ENCODE measurements around the gene RPL28. TPM values are rescaled to one million over a fixed set of nuclear protein-coding genes. Genes with fewer than 3 reads are reported as not detected.
A peak's percentile ranks its signal among the peaks of the same experiment; 100 is the strongest.

The RPL28 gene
- total RNA-seq, 1 donor from 2014 or later: 1,790 TPM

DNA sequence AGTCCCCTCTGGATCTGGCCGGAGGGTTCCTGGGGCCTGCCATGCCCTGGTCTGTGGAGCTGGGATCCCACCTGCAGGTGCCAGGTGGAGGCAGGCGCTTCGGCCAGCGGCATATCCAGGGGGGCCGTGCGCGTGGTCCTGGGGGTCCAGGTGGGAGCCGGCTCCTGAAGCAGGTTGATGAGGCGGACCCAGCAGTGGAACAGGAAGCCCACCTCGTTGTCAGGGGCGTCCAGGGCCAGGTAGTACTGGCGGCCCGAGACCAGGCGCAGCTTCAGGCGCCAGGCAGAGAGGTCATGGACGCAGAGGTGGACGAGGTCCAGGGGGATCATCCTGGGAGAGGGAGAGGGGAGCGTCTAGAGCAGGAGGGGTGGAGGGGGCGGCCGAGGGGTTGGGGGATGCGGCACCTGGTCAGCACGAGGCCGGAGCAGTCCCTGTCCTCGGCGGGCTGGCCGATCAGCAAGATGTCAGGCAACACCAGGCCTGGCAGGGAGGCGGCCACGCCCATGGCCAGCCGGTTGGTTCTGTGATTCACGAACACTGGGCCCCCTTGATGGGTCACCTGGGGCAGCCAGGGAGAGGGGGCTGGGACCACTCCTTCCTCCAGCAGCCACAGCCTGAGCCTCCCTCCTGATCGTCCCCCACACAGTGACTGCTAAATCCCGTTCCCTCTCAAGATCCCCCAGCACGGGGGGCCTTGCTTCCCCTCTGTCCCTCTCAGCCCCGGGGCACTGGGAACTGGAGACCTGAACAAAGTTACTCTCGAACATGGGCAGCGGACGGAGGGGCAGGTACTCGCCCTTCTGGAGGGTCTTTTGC, 23.4 kb upstream of the RPL28 start:
- no peak overlapping the region for H3K4me3 Mint-ChIP-seq
- peaks cover 2% of the 10 kb centered on the region for H3K36me3 Mint-ChIP-seq
- peaks cover 3% of the 10 kb centered on the region for H3K4me1 Mint-ChIP-seq
- H3K9me3 Mint-ChIP-seq: no peaks in the 10 kb centered on the region
- no peak for DNase-seq (ENCODE audit: low spot score in 2 of 2, unreplicated experiment in 2 of 2)
- TF ChIP-seq, protein P1, sequence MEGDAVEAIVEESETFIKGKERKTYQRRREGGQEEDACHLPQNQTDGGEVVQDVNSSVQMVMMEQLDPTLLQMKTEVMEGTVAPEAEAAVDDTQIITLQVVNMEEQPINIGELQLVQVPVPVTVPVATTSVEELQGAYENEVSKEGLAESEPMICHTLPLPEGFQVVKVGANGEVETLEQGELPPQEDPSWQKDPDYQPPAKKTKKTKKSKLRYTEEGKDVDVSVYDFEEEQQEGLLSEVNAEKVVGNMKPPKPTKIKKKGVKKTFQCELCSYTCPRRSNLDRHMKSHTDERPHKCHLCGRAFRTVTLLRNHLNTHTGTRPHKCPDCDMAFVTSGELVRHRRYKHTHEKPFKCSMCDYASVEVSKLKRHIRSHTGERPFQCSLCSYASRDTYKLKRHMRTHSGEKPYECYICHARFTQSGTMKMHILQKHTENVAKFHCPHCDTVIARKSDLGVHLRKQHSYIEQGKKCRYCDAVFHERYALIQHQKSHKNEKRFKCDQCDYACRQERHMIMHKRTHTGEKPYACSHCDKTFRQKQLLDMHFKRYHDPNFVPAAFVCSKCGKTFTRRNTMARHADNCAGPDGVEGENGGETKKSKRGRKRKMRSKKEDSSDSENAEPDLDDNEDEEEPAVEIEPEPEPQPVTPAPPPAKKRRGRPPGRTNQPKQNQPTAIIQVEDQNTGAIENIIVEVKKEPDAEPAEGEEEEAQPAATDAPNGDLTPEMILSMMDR (IDR thresholded peaks at IDR 0.05; ENCODE audit: unreplicated experiment): no peak
- H3K27me3 Mint-ChIP-seq (ENCODE audit: low read depth): peaks cover 10% of the 10 kb centered on the region
- no peak overlapping the region for H3K27ac Mint-ChIP-seq

DNA sequence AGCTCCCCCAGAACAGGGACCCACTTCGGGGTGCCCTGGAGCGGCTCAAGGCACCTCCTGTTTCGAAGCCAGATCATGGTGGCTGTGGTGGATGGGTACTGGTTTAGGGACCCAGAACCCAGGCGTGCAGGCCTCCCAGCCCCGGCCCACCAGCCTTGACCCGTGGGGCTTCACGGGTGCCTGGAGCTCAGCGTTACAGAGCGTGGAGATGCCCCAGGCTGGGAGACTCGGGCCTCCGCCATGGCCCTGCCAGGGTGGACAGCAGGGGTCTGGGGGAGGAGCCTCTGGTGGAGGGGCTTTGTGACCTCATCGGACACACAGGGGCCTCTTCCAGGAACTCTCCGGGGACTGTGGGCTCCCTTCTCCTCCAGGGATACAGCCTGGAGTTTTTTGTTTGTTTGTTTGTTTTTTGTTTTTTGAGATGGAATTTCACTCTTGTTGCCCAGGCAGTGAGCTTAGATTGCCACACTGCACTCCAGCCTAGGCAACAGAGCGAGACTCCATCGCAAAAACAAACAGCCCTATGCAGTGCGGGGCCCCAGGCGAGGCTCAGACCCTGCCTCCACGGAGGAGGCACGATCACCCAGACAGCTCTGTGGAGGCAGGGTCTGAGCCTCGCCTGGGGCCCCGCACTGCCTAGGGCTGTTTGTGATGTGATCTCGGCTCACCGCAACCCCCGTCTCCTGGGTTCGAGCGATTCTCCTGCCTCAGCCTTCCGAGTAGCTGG, 22.6 kb upstream of the RPL28 start, which contains the start of gene GARIN5B:
TSS of gene GARIN5B (minus strand) at position 271 of the 727 bp plus-strand sequence. CDS start at position 77, 194 bp downstream.
- H3K36me3 Mint-ChIP-seq: peaks cover 2% of the 10 kb centered on the region
- peak within 1 kb of the TSS; percentile 4 for H3K27ac Mint-ChIP-seq
- peaks cover 6% of the 10 kb centered on the region for H3K27me3 Mint-ChIP-seq (ENCODE audit: low read depth)
- H3K9me3 Mint-ChIP-seq: no peaks in the 10 kb centered on the region
- no peak for DNase-seq (ENCODE audit: low spot score in 2 of 2, unreplicated experiment in 2 of 2)
- no peak within 1 kb of the TSS for H3K4me3 Mint-ChIP-seq
- TF ChIP-seq, protein P1 (IDR thresholded peaks at IDR 0.05; ENCODE audit: unreplicated experiment): no peak
- H3K4me1 Mint-ChIP-seq: peaks cover 3% of the 10 kb centered on the region

DNA sequence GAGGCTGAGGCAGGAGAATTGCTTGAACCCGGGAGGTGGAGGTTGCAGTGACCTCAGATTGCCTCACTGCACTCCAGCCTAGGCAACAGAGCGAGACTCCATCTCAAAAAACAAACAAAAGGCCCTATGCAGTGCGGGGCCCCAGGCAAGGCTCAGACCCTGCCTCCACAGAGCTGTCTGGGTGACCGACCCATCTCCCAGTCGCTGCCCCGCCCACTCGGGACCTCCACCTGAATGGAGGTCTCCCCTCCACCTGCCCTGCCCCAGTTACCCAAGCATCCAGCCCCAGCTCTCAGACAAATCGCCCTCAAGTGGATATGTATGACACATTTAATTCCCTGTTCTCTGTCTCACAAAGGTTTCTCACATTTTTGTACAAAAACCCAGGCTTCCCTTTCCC, 20.5 kb upstream of the RPL28 start:
- Mint-ChIP-seq H3K4me3 (no peak overlapping the region), H3K9me3 (no peaks in the 10 kb centered on the region), H3K36me3 (peaks cover 2% of the 10 kb centered on the region), H3K27me3 (ENCODE audit: low read depth) (peaks cover 12% of the 10 kb centered on the region), H3K27ac (no peak overlapping the region), H3K4me1 (peaks cover 8% of the 10 kb centered on the region)
- no peak for DNase-seq (ENCODE audit: low spot score in 2 of 2, unreplicated experiment in 2 of 2)
- TF ChIP-seq, protein P1 (IDR thresholded peaks at IDR 0.05; ENCODE audit: unreplicated experiment): no peak

DNA sequence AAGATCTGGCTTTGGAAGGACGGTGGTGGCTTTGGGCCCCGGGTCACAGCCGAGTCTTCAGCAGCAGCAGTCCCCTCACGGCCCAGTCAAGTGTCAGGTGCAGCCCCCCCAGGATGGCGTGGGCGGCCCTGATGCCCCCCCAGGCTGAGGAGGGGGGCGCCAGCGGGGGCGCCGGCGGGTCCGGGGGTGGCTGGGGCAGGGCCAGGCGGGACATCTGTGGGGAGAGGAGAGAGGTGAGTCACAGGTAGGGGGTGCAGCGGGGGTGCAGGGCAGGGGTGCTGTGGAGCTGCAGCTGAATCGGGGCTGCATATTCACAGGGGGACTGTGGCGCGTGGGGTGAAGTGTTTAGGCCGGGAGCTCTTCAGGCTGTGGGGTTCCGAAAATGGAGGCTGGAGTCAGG, 19.8 kb upstream of the RPL28 start:
- TF ChIP-seq, protein P1 (IDR thresholded peaks at IDR 0.05; ENCODE audit: unreplicated experiment): no peak
- Mint-ChIP-seq H3K4me1 (peaks cover 15% of the 10 kb centered on the region), H3K9me3 (no peaks in the 10 kb centered on the region), H3K27ac (no peak overlapping the region), H3K27me3 (ENCODE audit: low read depth) (peaks cover 18% of the 10 kb centered on the region), H3K36me3 (peaks cover 2% of the 10 kb centered on the region), H3K4me3 (no peak overlapping the region)
- DNase-seq (ENCODE audit: low spot score in 2 of 2, unreplicated experiment in 2 of 2): no peak

DNA sequence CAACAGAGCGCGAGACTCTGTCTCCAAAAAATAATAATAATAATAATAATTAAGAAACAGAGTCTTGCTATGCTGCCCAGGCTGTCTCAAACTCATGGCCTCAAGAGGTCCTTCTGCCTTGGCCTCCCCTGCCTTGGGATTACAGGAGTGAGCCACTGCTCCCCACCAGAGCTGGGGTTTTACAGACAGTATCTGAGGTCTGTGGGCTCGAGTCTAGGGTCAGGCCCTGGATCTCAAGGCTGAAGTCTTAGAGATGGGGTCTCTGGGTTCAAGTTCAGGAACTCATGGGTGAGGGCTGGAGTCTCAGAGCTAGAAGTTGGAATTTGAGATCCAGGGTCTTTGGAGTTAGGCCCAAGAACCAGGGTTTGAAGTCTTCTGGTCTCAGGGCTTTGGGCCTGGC, 18.9 kb upstream of the RPL28 start:
- Mint-ChIP-seq H3K4me1 (peaks cover 17% of the 10 kb centered on the region), H3K27ac (no peak overlapping the region), H3K9me3 (no peaks in the 10 kb centered on the region), H3K36me3 (peaks cover 2% of the 10 kb centered on the region), H3K27me3 (ENCODE audit: low read depth) (peaks cover 27% of the 10 kb centered on the region), H3K4me3 (no peak overlapping the region)
- TF ChIP-seq, protein P1 (IDR thresholded peaks at IDR 0.05; ENCODE audit: unreplicated experiment): no peak
- DNase-seq (ENCODE audit: low spot score in 2 of 2, unreplicated experiment in 2 of 2): no peak
